Kidney (tissue), 14 donors: Measurements from ENCODE around the gene HAPLN2. TPM values are rescaled to one million over a fixed set of nuclear protein-coding genes. Genes with fewer than 3 reads are reported as not detected.
A peak's percentile ranks its signal among the peaks of the same experiment; 100 is the strongest.

Source experiments
- DNase-seq, 5 donors: peaks; one replicate each; pipeline ENCODE4 v3.0.0-alpha.2; 2013 to 2020
- FAIRE-seq: peaks from 2 replicates; lab custom pipeline; 2012; peaks lifted over from hg19 to GRCh38; lab: Jason Lieb, UNC
- H3K27ac ChIP-seq, 2 donors: one replicate each; pipeline ENCODE4 v1.7.0; 2013; ENCODE audit warnings: low read depth in 2 of 2, low read length in 2 of 2, inconsistent platforms in 1 of 2
- H3K27me3 ChIP-seq: one replicate; pipeline ENCODE4 v1.7.1; 2013; ENCODE audit warnings: low read length, inconsistent platforms; ENCODE audit not compliant: control insufficient read depth, insufficient read depth
- H3K36me3 ChIP-seq, 3 donors: one replicate each; pipeline versions ENCODE4 v1.7.0 to v1.7.1; 2013; ENCODE audit warnings: low read length in 3 of 3, control low read depth in 1 of 3, inconsistent platforms in 1 of 3; ENCODE audit not compliant: insufficient read depth in 3 of 3, control insufficient read depth in 2 of 3
- H3K4me1 ChIP-seq, 3 donors: one replicate each; pipeline versions ENCODE4 v1.7.0 to v1.7.1; 2013; ENCODE audit warnings: low read length in 3 of 3, inconsistent platforms in 1 of 3, low read depth in 1 of 3; ENCODE audit not compliant: control insufficient read depth in 2 of 3, insufficient read depth in 2 of 3
- H3K4me3 ChIP-seq, 3 donors: one replicate each; pipeline versions ENCODE4 v1.7.0 to v1.8.1; 2013; ENCODE audit warnings: low read length in 3 of 3, control low read depth in 1 of 3, inconsistent platforms in 1 of 3
- H3K9ac ChIP-seq, 3 donors: one replicate each; pipeline versions ENCODE4 v1.7.0 to v1.7.1; 2013; ENCODE audit warnings: low read length in 3 of 3, control low read depth in 1 of 3, inconsistent platforms in 1 of 3
- H3K9me3 ChIP-seq, 3 donors: one replicate each; pipeline versions ENCODE4 v1.7.0 to v1.7.1; 2013; ENCODE audit warnings: low read length in 3 of 3, control low read depth in 1 of 3, inconsistent platforms in 1 of 3; ENCODE audit not compliant: control insufficient read depth in 2 of 3, insufficient read depth in 1 of 3
- CTCF ChIP-seq: IDR thresholded peaks from 3 replicates; pipeline ENCODE4 v1.5.1; 2012; ENCODE audit warnings: mild to moderate bottlenecking, moderate library complexity, borderline replicate concordance; ENCODE audit not compliant: insufficient read depth; ENCODE audit errors: extremely low read depth
- intact Hi-C: fragments of 100-400 bp; cut with DNase I; formaldehyde crosslinking; loops from one replicate; pipeline ENCODE4 v1.11.1; 2022
- polyA plus RNA-seq: library from polyadenylated mRNA; stranded (reverse); fragments of 350-450 nt; fragmentation: Illumina TruSeq; extraction: RNeasy Lipid Tissue Mini Kit (QIAGEN cat#74804); gene quantifications from one replicate; pipeline ENCODE4 v1.2.3, GENCODE V29; 2014; ENCODE audit warnings: low read depth, low replicate concordance; ENCODE audit not compliant: insufficient read depth
- total RNA-seq: library from RNA; stranded (reverse); fragmentation: NEBNext Ultra II Directional; extraction: Animal tissue kit (Norgen Biotek cat#: 25700); gene quantifications from one replicate; pipeline ENCODE4 v1.2.1, GENCODE V29; 2021
- donor health status: control.
- donor health status: control.
- donor health status: control.
- donor health status: control.
- donor health status: control.
- donor health status: DM: yes; HTN: yes; CAD: no.
- donor health status: Normal renal cell carcinoma (clear cell type).

The HAPLN2 gene
- total and polyA plus RNA-seq, 2 donors from 2014 or later = 0.30 to 1.9 TPM

GRCh38 chr1:156660752-156661112 lies 41.5 kb downstream of the HAPLN2 start:
- no peak overlapping the region for H3K4me3 ChIP-seq
- no peaks in the 10 kb centered on the region for H3K9me3 ChIP-seq
- no peak for TF ChIP-seq CTCF
- no peaks in the 10 kb centered on the region for H3K36me3 ChIP-seq
- peaks cover 2 to 46% (median 32%) of the 10 kb centered on the region in 3 donors for H3K4me1 ChIP-seq
- intact Hi-C loops = no loop called here
- FAIRE-seq (no peak), DNase-seq (peak in 2 of 5 donors; percentile 56 to 57)
- H3K27me3 ChIP-seq = peaks cover 8% of the 10 kb centered on the region
- H3K9ac ChIP-seq = no peak overlapping the region
- peak overlapping the region; percentile 28 to 63 for H3K27ac ChIP-seq

GRCh38 chr1:156662005-156662799 lies 43.0 kb downstream of the HAPLN2 start:
- DNase-seq (peak in 1 of 5 donors; percentile 46), FAIRE-seq (no peak)
- no peaks in the 10 kb centered on the region for H3K9me3 ChIP-seq
- peak overlapping the region; percentile 65 to 71 for H3K27ac ChIP-seq
- H3K9ac ChIP-seq = peak overlapping the region in 1 of 3 donors; percentile 34
- peaks cover 2 to 41% (median 29%) of the 10 kb centered on the region in 3 donors for H3K4me1 ChIP-seq
- intact Hi-C loops = no loop called here
- TF ChIP-seq CTCF = no peak
- H3K27me3 ChIP-seq = peaks cover 3% of the 10 kb centered on the region
- no peaks in the 10 kb centered on the region for H3K36me3 ChIP-seq
- no peak overlapping the region for H3K4me3 ChIP-seq

- peak overlapping the region; percentile 13 to 65 for H3K27ac ChIP-seq
- no peak for FAIRE-seq
- H3K4me1 ChIP-seq = peaks cover 2 to 39% (median 28%) of the 10 kb centered on the region in 3 donors
- H3K4me3 ChIP-seq = no peak overlapping the region
- no peaks in the 10 kb centered on the region for H3K36me3 ChIP-seq
- H3K27me3 ChIP-seq = peaks cover 3% of the 10 kb centered on the region
- no peaks in the 10 kb centered on the region for H3K9me3 ChIP-seq
- intact Hi-C loops = no loop called here
- no peak for DNase-seq
- TF ChIP-seq CTCF = no peak
- peak overlapping the region in 1 of 3 donors; percentile 34 for H3K9ac ChIP-seq
Observed at GRCh38 chr1:156662800-156663055, 43.5 kb downstream of the HAPLN2 start.
